NCI-H2081 (cell line): ENCODE data around the gene DRD5.
"Not testable (repeated sequence)": the region's sequence is repeated elsewhere in the genome, so short reads cannot be mapped to it uniquely, and the experiment has no call there.

Source experiments
- DNase-seq, 2 experiments: peaks; one replicate each; lab custom pipeline; 2025; lab: John Stamatoyannopoulos, UW

Gene DRD5

GRCh38 chr4:9781343-9782135 is at the start of gene DRD5:
TSS of gene DRD5 (plus strand) at chr4:9781634. CDS start at chr4:9782030, 396 bp downstream.
- no peak for DNase-seq

GRCh38 chr4:9732256-9732655 is 49.2 kb upstream of the DRD5 start:
- DNase-seq: not testable (repeated sequence)

GRCh38 chr4:9735515-9735914 is 45.9 kb upstream of the DRD5 start:
- DNase-seq: no peak

- not testable (repeated sequence) for DNase-seq
These were observed 44.2 kb upstream of the DRD5 start for GRCh38 chr4:9737280-9737679.

GRCh38 chr4:9743789-9744188 is 37.6 kb upstream of the DRD5 start:
- not testable (repeated sequence) for DNase-seq

- DNase-seq: no peak
These were observed 35.7 kb upstream of the DRD5 start for GRCh38 chr4:9745782-9746181.

GRCh38 chr4:9758641-9759317 is 22.7 kb upstream of the DRD5 start:
- no peak for DNase-seq

GRCh38 chr4:9762823-9763475 is 18.5 kb upstream of the DRD5 start:
- DNase-seq: peak; percentile 79 to 87

- DNase-seq: no peak
These were observed 17.2 kb upstream of the DRD5 start for GRCh38 chr4:9764155-9764696.

- DNase-seq: peak in 1 of 2 experiments; percentile 42
These were observed 16.3 kb upstream of the DRD5 start for GRCh38 chr4:9765091-9765490.

GRCh38 chr4:9769321-9769720 is 12.1 kb upstream of the DRD5 start:
- no peak for DNase-seq

GRCh38 chr4:9771034-9771433 is 10.4 kb upstream of the DRD5 start:
- DNase-seq: no peak

GRCh38 chr4:9773471-9773870 is 8.0 kb upstream of the DRD5 start:
- no peak for DNase-seq

GRCh38 chr4:9782136-9782436 is 652 bp downstream of the DRD5 start:
- no peak for DNase-seq

GRCh38 chr4:9785891-9786290 is 4.5 kb downstream of the DRD5 start:
- not testable (repeated sequence) for DNase-seq

GRCh38 chr4:9792381-9792780 is 10.9 kb downstream of the DRD5 start:
- peak in 1 of 2 experiments; percentile 18 for DNase-seq

GRCh38 chr4:9796641-9797040 is 15.2 kb downstream of the DRD5 start:
- DNase-seq: not testable (repeated sequence)

GRCh38 chr4:9800848-9801247 is 19.4 kb downstream of the DRD5 start:
- DNase-seq: no peak

GRCh38 chr4:9804918-9805317 is 23.5 kb downstream of the DRD5 start:
- no peak for DNase-seq

GRCh38 chr4:9808077-9808476 is 26.6 kb downstream of the DRD5 start:
- DNase-seq: no peak

GRCh38 chr4:9811806-9812205 is 30.4 kb downstream of the DRD5 start:
- no peak for DNase-seq

- peak in 1 of 2 experiments; percentile 32 for DNase-seq
These were observed 31.3 kb downstream of the DRD5 start for GRCh38 chr4:9812501-9813340.
